Karpas-422 (cell line): ENCODE data around the gene TMEM236. TPM values are rescaled to one million over a fixed set of nuclear protein-coding genes. Genes with fewer than 3 reads are reported as not detected.

Experiments
- DNase-seq: peaks from one replicate; pipeline ENCODE4 v3.0.0-alpha.2; 2015
- H2AFZ ChIP-seq: fragments of 200-600 bp; sonication (generic); 2 replicates; pipeline ENCODE4 v1.6.1; 2014; ENCODE audit warnings: antibody characterized with exemption, low read length, mixed read lengths
- H3K27ac ChIP-seq: fragments of 200-600 bp; sonication (generic); 2 replicates; pipeline ENCODE4 v1.5.1; 2014; ENCODE audit warnings: mild to moderate bottlenecking, low read length, moderate library complexity
- H3K27me3 ChIP-seq: fragments of 200-600 bp; sonication (generic); 2 replicates; pipeline ENCODE4 v1.6.1; 2014; ENCODE audit warnings: low read length, mixed read lengths
- H3K36me3 ChIP-seq: fragments of 200-600 bp; sonication (generic); 2 replicates; pipeline ENCODE4 v1.6.1; 2014; ENCODE audit warnings: low read length, mixed read lengths; ENCODE audit not compliant: insufficient read depth
- H3K4me1 ChIP-seq: fragments of 200-600 bp; sonication (generic); 2 replicates; pipeline ENCODE4 v1.6.1; 2014; ENCODE audit warnings: mild to moderate bottlenecking, low read length, mixed read lengths
- H3K4me2 ChIP-seq: fragments of 200-600 bp; sonication (generic); 2 replicates; pipeline ENCODE4 v1.6.1; 2014; ENCODE audit warnings: low read length, low read depth, mild to moderate bottlenecking; ENCODE audit not compliant: poor library complexity, severe bottlenecking
- H3K4me3 ChIP-seq: fragments of 200-600 bp; sonication (generic); 2 replicates; pipeline ENCODE4 v1.5.1; 2014; ENCODE audit warnings: mild to moderate bottlenecking, antibody characterized with exemption, low read length, mixed read lengths
- H3K79me2 ChIP-seq: fragments of 200-600 bp; sonication (generic); 2 replicates; pipeline ENCODE4 v1.6.1; 2014; ENCODE audit warnings: mild to moderate bottlenecking, low read length, mixed read lengths
- H3K9ac ChIP-seq: fragments of 200-600 bp; sonication (generic); 2 replicates; pipeline ENCODE4 v1.6.0; 2014; ENCODE audit warnings: low read length
- H3K9me2 ChIP-seq: fragments of 200-600 bp; sonication (generic), shearing (Covaris generic); replicated peaks from 2 replicates; pipeline ENCODE4 v1.6.0; 2014; ENCODE audit warnings: mild to moderate bottlenecking, low read length, moderate library complexity; ENCODE audit not compliant: insufficient read depth
- H3K9me3 ChIP-seq: fragments of 300-700, 200-600 bp; sonication (generic); 2 replicates; pipeline ENCODE4 v1.6.1; 2014; ENCODE audit warnings: low read length, mixed read lengths
- H4K20me1 ChIP-seq: fragments of 200-600 bp; sonication (generic); 2 replicates; pipeline ENCODE4 v1.6.1; 2014; ENCODE audit warnings: mild to moderate bottlenecking, antibody characterized with exemption, low read length, low read depth; ENCODE audit not compliant: insufficient read depth
- total RNA-seq: library from RNA; depleted of rRNA; stranded (reverse); fragments of >200 nt; shearing (Covaris generic); gene quantifications from 2 replicates; pipeline ENCODE4 v1.2.3, GENCODE V29; 2014; ENCODE audit warnings: low replicate concordance

The TMEM236 gene
- total RNA-seq, 1 experiment from 2014 or later = 0.19 TPM

DNA sequence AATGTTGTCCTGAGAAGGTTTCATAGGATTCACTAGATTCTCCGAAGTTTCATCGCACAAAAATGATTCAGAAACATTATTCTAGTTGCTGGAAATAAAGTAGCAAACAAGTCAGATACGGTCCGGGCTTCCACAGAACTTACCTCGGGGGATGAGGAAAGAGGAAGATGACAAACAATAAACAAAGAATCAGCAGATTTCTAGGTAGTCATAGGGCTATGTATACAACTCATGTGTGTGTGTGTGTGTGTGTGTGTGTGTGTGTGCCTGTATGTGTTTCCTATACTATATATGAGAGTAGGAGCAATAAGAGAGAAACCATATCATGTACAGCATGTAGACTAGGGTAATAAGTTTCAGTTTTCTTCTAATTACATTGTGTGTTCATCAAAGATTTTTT, 16.5 kb downstream of the TMEM236 start:
- Histone ChIP-seq H3K27me3 (no peaks in the 10 kb centered on the region), H3K27ac (no peak overlapping the region), H4K20me1 (no peaks in the 10 kb centered on the region), H3K36me3 (no peaks in the 10 kb centered on the region), H3K4me1 (peaks cover 7% of the 10 kb centered on the region), H3K9me3 (no peaks in the 10 kb centered on the region), H3K4me3 (no peak overlapping the region), H2AFZ (no peak overlapping the region), H3K4me2 (no peak overlapping the region), H3K79me2 (no peaks in the 10 kb centered on the region), H3K9me2 (no peaks in the 10 kb centered on the region), H3K9ac (no peak overlapping the region)
- DNase-seq = no peak

DNA sequence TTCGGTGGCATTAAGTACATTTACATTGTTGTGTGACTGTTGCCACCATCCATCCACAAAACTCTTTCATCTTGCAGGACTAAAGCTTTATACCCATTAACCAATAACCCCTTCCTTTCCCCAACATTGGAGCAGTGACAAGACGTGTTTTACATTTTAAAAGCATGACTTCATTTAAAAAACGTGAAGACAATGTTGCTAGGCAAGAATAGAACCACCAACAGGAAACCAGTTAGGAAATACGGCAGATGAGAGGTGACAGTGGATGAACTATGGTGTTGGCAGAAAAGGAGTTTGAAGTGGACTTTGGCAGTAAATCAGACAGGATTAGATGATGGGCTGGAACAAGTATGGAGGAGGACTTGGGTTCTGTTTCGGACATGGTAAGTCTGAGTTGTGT, 17.0 kb downstream of the TMEM236 start:
- H3K4me3 ChIP-seq = no peak overlapping the region
- no peaks in the 10 kb centered on the region for H3K9me3 ChIP-seq
- no peak overlapping the region for H3K27ac ChIP-seq
- H3K4me2 ChIP-seq = no peak overlapping the region
- H3K79me2 ChIP-seq = no peaks in the 10 kb centered on the region
- H3K27me3 ChIP-seq = no peaks in the 10 kb centered on the region
- no peaks in the 10 kb centered on the region for H3K9me2 ChIP-seq
- H2AFZ ChIP-seq = no peak overlapping the region
- H4K20me1 ChIP-seq = no peaks in the 10 kb centered on the region
- no peak overlapping the region for H3K9ac ChIP-seq
- no peaks in the 10 kb centered on the region for H3K36me3 ChIP-seq
- DNase-seq = no peak
- peaks cover 7% of the 10 kb centered on the region for H3K4me1 ChIP-seq

DNA sequence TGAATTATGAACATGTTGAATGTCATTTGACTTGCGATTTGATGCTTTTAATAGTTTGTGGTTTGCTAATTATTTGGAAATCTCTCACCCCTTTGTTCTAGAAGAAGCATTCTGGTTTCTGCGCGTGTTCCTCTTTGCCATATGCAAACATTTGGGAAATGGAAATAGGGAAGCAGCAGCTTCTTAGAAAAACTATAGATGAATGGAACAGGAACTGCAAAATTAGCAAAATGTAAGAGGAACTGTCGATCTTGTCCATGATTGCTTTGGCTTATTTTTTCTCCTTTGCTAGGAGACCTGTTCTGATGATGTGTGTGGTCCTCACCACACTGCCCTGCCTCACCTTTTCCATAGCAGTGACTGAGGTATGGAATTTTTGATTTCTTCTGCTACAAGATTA, 19.0 kb downstream of the TMEM236 start:
- Histone ChIP-seq H3K27ac (no peak overlapping the region), H2AFZ (no peak overlapping the region), H3K4me3 (no peak overlapping the region), H3K9ac (no peak overlapping the region), H3K9me3 (no peaks in the 10 kb centered on the region), H3K9me2 (no peaks in the 10 kb centered on the region), H3K27me3 (no peaks in the 10 kb centered on the region), H3K79me2 (no peaks in the 10 kb centered on the region), H3K4me1 (peaks cover 7% of the 10 kb centered on the region), H3K36me3 (no peaks in the 10 kb centered on the region), H4K20me1 (no peaks in the 10 kb centered on the region), H3K4me2 (no peak overlapping the region)
- no peak for DNase-seq

DNA sequence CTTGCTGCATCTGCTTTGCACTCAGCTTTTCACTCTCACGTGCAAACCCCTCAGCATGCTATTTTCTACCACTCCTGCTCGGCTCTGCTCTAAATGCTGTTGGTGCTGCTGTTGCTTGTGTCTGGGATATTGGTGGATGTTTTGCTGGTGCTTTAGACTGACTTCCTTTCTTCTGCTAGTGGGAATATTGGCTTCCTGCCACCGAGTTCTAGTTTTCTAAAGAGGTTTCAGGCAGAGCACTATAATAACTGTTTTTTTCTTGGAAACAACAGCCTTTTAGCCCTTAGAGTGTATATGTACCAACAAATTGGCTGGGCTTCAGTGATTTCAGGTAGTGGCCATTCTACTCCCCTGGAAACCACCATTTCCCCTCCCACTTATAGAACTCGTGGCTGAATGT, 27.8 kb downstream of the TMEM236 start:
- Histone ChIP-seq H3K27me3 (no peaks in the 10 kb centered on the region), H3K4me3 (no peak overlapping the region), H3K36me3 (no peaks in the 10 kb centered on the region; the same call in 1 of the 2 replicates), H3K9me3 (no peaks in the 10 kb centered on the region), H3K27ac (no peak overlapping the region), H3K9me2 (no peaks in the 10 kb centered on the region), H3K79me2 (no peaks in the 10 kb centered on the region), H3K4me2 (no peak overlapping the region), H2AFZ (no peak overlapping the region), H3K9ac (no peak overlapping the region), H3K4me1 (peaks cover 21% of the 10 kb centered on the region), H4K20me1 (no peaks in the 10 kb centered on the region)
- DNase-seq = no peak

DNA sequence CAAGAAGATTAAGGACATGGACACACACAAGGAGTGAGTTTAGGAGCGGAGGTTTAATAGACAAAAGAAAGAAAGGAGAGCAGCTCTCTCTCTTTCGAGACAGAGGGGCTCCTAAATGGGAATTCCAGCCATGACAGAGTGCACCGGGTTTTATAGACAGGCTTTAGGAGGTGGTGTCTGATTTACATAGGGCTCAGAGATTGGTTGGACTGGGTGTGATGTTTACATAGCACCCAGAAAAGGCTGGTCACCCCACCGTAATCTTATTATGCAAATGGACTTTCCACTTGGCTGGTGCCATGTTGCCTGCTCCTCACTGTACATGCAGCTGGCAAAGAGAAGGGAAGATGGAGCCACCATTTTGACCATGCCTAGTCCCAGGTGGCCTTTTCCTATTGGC, 28.7 kb downstream of the TMEM236 start:
- Histone ChIP-seq H3K9ac (no peak overlapping the region), H3K27me3 (no peaks in the 10 kb centered on the region), H3K79me2 (no peaks in the 10 kb centered on the region), H3K9me2 (no peaks in the 10 kb centered on the region), H3K9me3 (no peaks in the 10 kb centered on the region), H3K36me3 (no peaks in the 10 kb centered on the region; the same call in 1 of the 2 replicates), H4K20me1 (no peaks in the 10 kb centered on the region), H3K4me2 (no peak overlapping the region), H3K4me1 (peaks cover 21% of the 10 kb centered on the region), H3K4me3 (no peak overlapping the region), H2AFZ (no peak overlapping the region), H3K27ac (no peak overlapping the region)
- DNase-seq = peak; percentile 48

DNA sequence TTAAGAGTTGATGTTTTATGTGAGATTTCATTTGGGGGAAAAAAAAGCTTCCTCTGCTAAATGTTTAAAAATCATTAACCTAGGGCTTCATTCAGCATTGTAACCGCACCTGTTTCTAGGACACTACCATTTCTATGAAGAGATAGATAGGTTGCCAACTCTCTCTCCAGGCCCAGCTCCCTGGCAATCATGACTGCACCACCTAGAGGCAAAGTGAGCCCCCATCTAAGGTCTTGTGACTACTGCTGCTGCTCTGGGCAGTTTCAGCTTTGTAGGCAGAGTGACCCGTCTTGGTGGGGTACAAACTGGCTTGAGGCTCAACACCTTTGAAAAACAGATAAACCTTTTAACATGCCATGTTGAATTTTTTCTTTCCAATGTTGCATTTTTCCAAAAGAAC, 29.9 kb downstream of the TMEM236 start:
- no peak for DNase-seq
- no peaks in the 10 kb centered on the region for H3K9me3 ChIP-seq
- H3K27ac ChIP-seq = no peak overlapping the region
- no peaks in the 10 kb centered on the region; the same call in 1 of the 2 replicates for H3K36me3 ChIP-seq
- no peak overlapping the region for H3K9ac ChIP-seq
- H3K9me2 ChIP-seq = no peaks in the 10 kb centered on the region
- no peaks in the 10 kb centered on the region for H4K20me1 ChIP-seq
- no peak overlapping the region for H3K4me2 ChIP-seq
- no peak overlapping the region for H3K4me3 ChIP-seq
- no peaks in the 10 kb centered on the region for H3K27me3 ChIP-seq
- H3K4me1 ChIP-seq = peaks cover 21% of the 10 kb centered on the region
- no peak overlapping the region for H2AFZ ChIP-seq
- H3K79me2 ChIP-seq = no peaks in the 10 kb centered on the region

DNA sequence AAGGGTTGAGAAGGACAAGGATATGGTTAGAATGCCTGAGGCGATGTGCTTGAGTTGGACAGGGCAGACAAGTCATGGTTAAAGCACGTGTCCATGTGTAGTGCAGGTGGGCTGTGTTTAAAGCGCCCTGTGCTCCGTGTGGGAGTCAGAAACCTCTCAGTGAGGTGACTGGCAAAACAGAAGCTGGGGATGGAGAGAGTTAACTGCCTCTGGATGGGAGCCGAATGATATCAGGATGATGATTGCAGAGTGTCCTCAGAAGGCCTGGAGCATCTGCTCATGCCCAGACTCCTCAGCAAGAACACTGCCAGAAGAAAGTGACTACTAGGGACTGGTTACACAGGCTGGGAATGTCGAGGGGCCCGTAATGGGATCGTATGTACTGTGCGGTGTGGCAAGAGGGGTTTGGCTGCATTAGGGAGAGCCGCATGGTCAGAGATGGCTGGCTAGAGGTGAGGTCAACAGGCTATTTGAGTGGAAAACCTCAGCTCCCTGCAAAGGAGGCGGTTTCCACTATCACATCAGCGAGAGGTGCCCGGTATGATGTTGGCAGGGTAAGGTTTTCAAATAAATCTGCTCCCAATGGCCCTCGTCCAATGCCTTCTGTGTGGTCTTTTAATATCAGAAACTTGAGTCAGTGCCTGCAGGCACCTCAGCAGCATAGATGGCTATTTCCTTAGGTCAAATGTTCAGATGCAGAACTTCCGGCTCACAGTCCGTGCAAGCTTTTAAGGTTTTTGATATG, 31.1 kb downstream of the TMEM236 start:
- Histone ChIP-seq H4K20me1 (no peaks in the 10 kb centered on the region), H3K4me1 (peaks cover 21% of the 10 kb centered on the region), H3K9me3 (no peaks in the 10 kb centered on the region), H3K36me3 (no peaks in the 10 kb centered on the region; the same call in 1 of the 2 replicates), H3K9ac (no peak overlapping the region), H2AFZ (no peak overlapping the region), H3K4me3 (no peak overlapping the region), H3K4me2 (no peak overlapping the region), H3K27ac (no peak overlapping the region), H3K79me2 (no peaks in the 10 kb centered on the region), H3K27me3 (no peaks in the 10 kb centered on the region), H3K9me2 (no peaks in the 10 kb centered on the region)
- DNase-seq = no peak

DNA sequence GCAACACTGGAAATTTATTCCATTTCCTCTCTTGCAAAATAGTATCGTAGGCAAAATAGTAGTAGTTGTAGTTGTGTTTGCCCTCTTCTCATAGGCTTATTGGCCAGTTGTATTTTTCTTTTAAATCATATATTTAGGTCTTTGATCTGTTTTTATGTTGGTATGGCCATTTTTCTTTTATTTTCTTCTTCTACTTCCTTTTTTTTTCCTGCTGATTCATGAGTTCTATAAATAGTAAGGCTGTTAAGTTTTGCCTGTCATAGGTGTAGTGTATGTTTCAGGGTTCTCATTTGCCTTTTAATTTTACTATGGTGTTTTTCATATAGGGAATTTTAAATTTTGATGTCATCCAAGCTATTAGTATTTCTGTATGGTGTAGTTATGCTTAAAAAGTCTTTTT, 31.8 kb downstream of the TMEM236 start:
- H3K27ac ChIP-seq = no peak overlapping the region
- no peaks in the 10 kb centered on the region; the same call in 1 of the 2 replicates for H3K36me3 ChIP-seq
- no peak overlapping the region for H3K4me2 ChIP-seq
- no peaks in the 10 kb centered on the region for H3K27me3 ChIP-seq
- no peak overlapping the region for H3K4me3 ChIP-seq
- H3K4me1 ChIP-seq = peaks cover 21% of the 10 kb centered on the region
- H3K79me2 ChIP-seq = no peaks in the 10 kb centered on the region
- DNase-seq = no peak
- H3K9me2 ChIP-seq = no peaks in the 10 kb centered on the region
- no peaks in the 10 kb centered on the region for H3K9me3 ChIP-seq
- H3K9ac ChIP-seq = no peak overlapping the region
- no peaks in the 10 kb centered on the region for H4K20me1 ChIP-seq
- no peak overlapping the region for H2AFZ ChIP-seq
